Activated T-cell treated with anti-CD3 and anti-CD28 coated beads, Interleukin-2, amount 50 U/mL, for 72 hours (primary cell): ENCODE results near the gene STX10. TPM values are rescaled to one million over a fixed set of nuclear protein-coding genes. Genes with fewer than 3 reads are reported as not detected.
"Not testable (repeated sequence)": the region's sequence is repeated elsewhere in the genome, so short reads cannot be mapped to it uniquely, and the experiment has no call there.

Experiments used
- ATAC-seq, 2 donors: fragments of 150-1000 bp; cut with Tn5 transposase; replicated peaks in 1 of 2; 2 replicates each; pipeline ENCODE4 v1.10.0; 2021; ENCODE audit warnings: moderate library complexity in 2 of 2, mild to moderate bottlenecking in 1 of 2
- DNase-seq, 2 donors: peaks; one replicate each; pipeline ENCODE4 v3.0.0; 2021 to 2022; ENCODE audit warnings: mixed read lengths in 1 of 2
- H3K27ac Mint-ChIP-seq: one replicate; pipeline ENCODE4 v1.8.0; 2022; ENCODE audit warnings: mild to moderate bottlenecking, moderate library complexity, mixed read lengths
- H3K27me3 Mint-ChIP-seq: one replicate; pipeline ENCODE4 v1.8.0; 2022; ENCODE audit warnings: low read depth, mixed read lengths
- H3K36me3 Mint-ChIP-seq, 2 donors: one replicate each; pipeline ENCODE4 v1.8.0; 2022; ENCODE audit warnings: mixed read lengths in 2 of 2, mild to moderate bottlenecking in 1 of 2; ENCODE audit not compliant: insufficient read depth in 2 of 2
- H3K4me1 Mint-ChIP-seq: one replicate; pipeline ENCODE4 v1.8.0; 2022; ENCODE audit warnings: low read depth, mixed read lengths
- H3K4me3 Mint-ChIP-seq, 2 donors: one replicate each; pipeline ENCODE4 v1.8.0; 2022; ENCODE audit warnings: mild to moderate bottlenecking in 2 of 2, mixed read lengths in 2 of 2, moderate library complexity in 2 of 2
- H3K9me3 Mint-ChIP-seq, 2 donors: one replicate each; pipeline ENCODE4 v1.8.0; 2022; ENCODE audit warnings: mixed read lengths in 2 of 2
- total RNA-seq, 2 donors: library from RNA; stranded (reverse); gene quantifications; one replicate each; pipeline ENCODE4 v1.2.3, GENCODE V29; 2022

The STX10 gene
- total RNA-seq, 2 donors from 2014 or later = 73.9 to 89.9 TPM

- Mint-ChIP-seq H3K27ac (no peak overlapping the region), H3K36me3 (peaks cover 0 to 3% of the 10 kb centered on the region in 2 donors), H3K4me3 (no peak overlapping the region), H3K4me1 (peaks cover 34% of the 10 kb centered on the region), H3K27me3 (no peaks in the 10 kb centered on the region), H3K9me3 (no peaks in the 10 kb centered on the region)
- DNase-seq (no peak), ATAC-seq (no peak)
Observed at GRCh38 chr19:13176345-13176744, 26.2 kb upstream of the STX10 start.

- no peaks in the 10 kb centered on the region for H3K9me3 Mint-ChIP-seq
- peaks cover 46% of the 10 kb centered on the region for H3K4me1 Mint-ChIP-seq
Observed at GRCh38 chr19:13173139-13173737, 23.1 kb upstream of the STX10 start.

GRCh38 chr19:13172346-13173138 is 22.4 kb upstream of the STX10 start:
- peak overlapping the region; percentile 91 to 97 for H3K4me3 Mint-ChIP-seq
- peak; percentile 90 for DNase-seq
- H3K4me1 Mint-ChIP-seq = peaks cover 53% of the 10 kb centered on the region
- no peaks in the 10 kb centered on the region for H3K27me3 Mint-ChIP-seq
- H3K36me3 Mint-ChIP-seq = peaks cover 2 to 3% of the 10 kb centered on the region in 2 donors
- ATAC-seq = peak; percentile 24 to 42
- H3K27ac Mint-ChIP-seq = peak overlapping the region; percentile 98
- no peaks in the 10 kb centered on the region for H3K9me3 Mint-ChIP-seq

More at GRCh38 chr19:13173139-13173737, 23.1 kb upstream of the STX10 start:
- ATAC-seq (no peak), DNase-seq (no peak)
- Mint-ChIP-seq H3K4me3 (peak overlapping the region; percentile 91 to 97), H3K27me3 (no peaks in the 10 kb centered on the region), H3K27ac (peak overlapping the region; percentile 98), H3K36me3 (peaks cover 0 to 3% of the 10 kb centered on the region in 2 donors)

- Mint-ChIP-seq H3K27ac (peak overlapping the region; percentile 98), H3K36me3 (peaks cover 2 to 3% of the 10 kb centered on the region in 2 donors), H3K27me3 (no peaks in the 10 kb centered on the region), H3K4me3 (peak overlapping the region; percentile 46 to 91), H3K9me3 (no peaks in the 10 kb centered on the region), H3K4me1 (peaks cover 67% of the 10 kb centered on the region)
- DNase-seq (no peak), ATAC-seq (no peak)
Observed at GRCh38 chr19:13171146-13171545, 21.0 kb upstream of the STX10 start.

GRCh38 chr19:13169769-13170168 is 19.6 kb upstream of the STX10 start:
- H3K4me1 Mint-ChIP-seq = peaks cover 81% of the 10 kb centered on the region
- H3K36me3 Mint-ChIP-seq = peaks cover 2 to 3% of the 10 kb centered on the region in 2 donors
- ATAC-seq (no peak), DNase-seq (no peak)
- H3K4me3 Mint-ChIP-seq = peak overlapping the region in 1 of 2 donors; percentile 57
- peak overlapping the region; percentile 21 for H3K27ac Mint-ChIP-seq
- H3K9me3 Mint-ChIP-seq = no peaks in the 10 kb centered on the region
- no peaks in the 10 kb centered on the region for H3K27me3 Mint-ChIP-seq

GRCh38 chr19:13166151-13166550 is 16.0 kb upstream of the STX10 start:
- DNase-seq, H3K27ac Mint-ChIP-seq, H3K36me3 Mint-ChIP-seq, H3K9me3 Mint-ChIP-seq, H3K27me3 Mint-ChIP-seq, ATAC-seq: not testable (repeated sequence)
- Mint-ChIP-seq H3K4me3 (peak overlapping the region; percentile 27 to 32), H3K4me1 (peaks cover 76% of the 10 kb centered on the region)

- ATAC-seq (no peak), DNase-seq (no peak)
- Mint-ChIP-seq H3K4me1 (peaks cover 72% of the 10 kb centered on the region), H3K27ac (peak overlapping the region; percentile 67), H3K9me3 (no peaks in the 10 kb centered on the region), H3K36me3 (peaks cover 0 to 2% of the 10 kb centered on the region in 2 donors), H3K27me3 (no peaks in the 10 kb centered on the region), H3K4me3 (peak overlapping the region; percentile 77 to 89)
Observed at GRCh38 chr19:13165162-13165997, 15.2 kb upstream of the STX10 start.

- H3K9me3 Mint-ChIP-seq = no peaks in the 10 kb centered on the region
- peak; percentile 48 to 56 for DNase-seq
- peak overlapping the region; percentile 67 for H3K27ac Mint-ChIP-seq
- peaks cover 0 to 2% of the 10 kb centered on the region in 2 donors for H3K36me3 Mint-ChIP-seq
- peaks cover 72% of the 10 kb centered on the region for H3K4me1 Mint-ChIP-seq
- ATAC-seq = peak in 1 of 2 donors; percentile 10
- H3K4me3 Mint-ChIP-seq = peak overlapping the region; percentile 77 to 89
- H3K27me3 Mint-ChIP-seq = no peaks in the 10 kb centered on the region
Observed at GRCh38 chr19:13164343-13165161, 14.4 kb upstream of the STX10 start.

GRCh38 chr19:13163609-13164342 is 13.6 kb upstream of the STX10 start:
- DNase-seq = peak; percentile 71 to 81
- ATAC-seq = peak; percentile 29 to 41
- H3K27me3 Mint-ChIP-seq = no peaks in the 10 kb centered on the region
- H3K27ac Mint-ChIP-seq = peak overlapping the region; percentile 67
- H3K4me1 Mint-ChIP-seq = peaks cover 73% of the 10 kb centered on the region
- peaks cover 0 to 2% of the 10 kb centered on the region in 2 donors for H3K36me3 Mint-ChIP-seq
- H3K9me3 Mint-ChIP-seq = no peaks in the 10 kb centered on the region
- peak overlapping the region; percentile 77 to 89 for H3K4me3 Mint-ChIP-seq

- peak; percentile 90 to 91 for DNase-seq
- no peaks in the 10 kb centered on the region for H3K27me3 Mint-ChIP-seq
- peak; percentile 56 to 65 for ATAC-seq
- peaks cover 75% of the 10 kb centered on the region for H3K4me1 Mint-ChIP-seq
- peaks cover 0 to 2% of the 10 kb centered on the region in 2 donors for H3K36me3 Mint-ChIP-seq
- H3K4me3 Mint-ChIP-seq = peak overlapping the region; percentile 77 to 89
- H3K9me3 Mint-ChIP-seq = no peaks in the 10 kb centered on the region
- peak overlapping the region; percentile 67 for H3K27ac Mint-ChIP-seq
Observed at GRCh38 chr19:13162724-13163608, 12.8 kb upstream of the STX10 start.

GRCh38 chr19:13160557-13160956 is 10.4 kb upstream of the STX10 start:
- Mint-ChIP-seq H3K4me3 (peak overlapping the region in 1 of 2 donors; percentile 19), H3K36me3 (no peaks in the 10 kb centered on the region), H3K9me3 (no peaks in the 10 kb centered on the region), H3K27me3 (no peaks in the 10 kb centered on the region), H3K27ac (no peak overlapping the region), H3K4me1 (peaks cover 74% of the 10 kb centered on the region)
- no peak for DNase-seq
- ATAC-seq = no peak
